Astrocyte (in vitro differentiated cells and primary cell): ENCODE measurements around the gene PPP3R1.

Source experiments
- EZH2 ChIP-seq: IDR thresholded peaks from 2 replicates; pipeline ENCODE4 v1.6.1; 2012; ENCODE audit warnings: mild to moderate bottlenecking, low read length, inconsistent platforms; ENCODE audit not compliant: insufficient read depth
- TF ChIP-seq, protein P1 (sequence below): IDR thresholded peaks from 2 replicates; pipeline ENCODE4 v1.5.1; 2011; ENCODE audit warnings: low read depth, mild to moderate bottlenecking, inconsistent platforms, low read length, moderate library complexity; ENCODE audit not compliant: insufficient read depth

DNA sequence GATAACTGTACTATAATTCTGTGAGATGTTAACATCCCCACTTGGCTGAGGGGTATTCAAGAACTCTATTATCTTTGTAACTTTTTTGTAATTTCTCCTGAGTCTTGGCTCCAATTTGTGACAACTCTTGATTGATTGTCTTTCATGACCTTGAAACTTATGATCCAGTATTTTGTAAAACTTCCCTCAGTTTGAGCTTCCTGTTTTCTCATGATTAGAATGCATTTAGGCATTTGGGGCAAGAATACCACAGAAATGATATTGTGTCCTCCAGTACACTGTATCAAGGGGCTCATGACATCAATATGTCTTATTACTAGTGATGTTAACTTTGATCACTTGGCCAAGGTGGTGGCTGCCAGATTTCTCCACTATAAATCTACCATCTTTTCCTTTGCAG, 57.2 kb downstream of the PPP3R1 start:
- TF ChIP-seq, protein P1, sequence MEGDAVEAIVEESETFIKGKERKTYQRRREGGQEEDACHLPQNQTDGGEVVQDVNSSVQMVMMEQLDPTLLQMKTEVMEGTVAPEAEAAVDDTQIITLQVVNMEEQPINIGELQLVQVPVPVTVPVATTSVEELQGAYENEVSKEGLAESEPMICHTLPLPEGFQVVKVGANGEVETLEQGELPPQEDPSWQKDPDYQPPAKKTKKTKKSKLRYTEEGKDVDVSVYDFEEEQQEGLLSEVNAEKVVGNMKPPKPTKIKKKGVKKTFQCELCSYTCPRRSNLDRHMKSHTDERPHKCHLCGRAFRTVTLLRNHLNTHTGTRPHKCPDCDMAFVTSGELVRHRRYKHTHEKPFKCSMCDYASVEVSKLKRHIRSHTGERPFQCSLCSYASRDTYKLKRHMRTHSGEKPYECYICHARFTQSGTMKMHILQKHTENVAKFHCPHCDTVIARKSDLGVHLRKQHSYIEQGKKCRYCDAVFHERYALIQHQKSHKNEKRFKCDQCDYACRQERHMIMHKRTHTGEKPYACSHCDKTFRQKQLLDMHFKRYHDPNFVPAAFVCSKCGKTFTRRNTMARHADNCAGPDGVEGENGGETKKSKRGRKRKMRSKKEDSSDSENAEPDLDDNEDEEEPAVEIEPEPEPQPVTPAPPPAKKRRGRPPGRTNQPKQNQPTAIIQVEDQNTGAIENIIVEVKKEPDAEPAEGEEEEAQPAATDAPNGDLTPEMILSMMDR = no peak
- TF ChIP-seq EZH2 = no peak
